OCI-LY3 (cell line): ENCODE results near the gene ACBD7.

Experiments
- H2AFZ ChIP-seq: fragments of 200-600, 300-600 bp; shearing (Covaris generic); 2 replicates; pipeline ENCODE4 v1.6.0; 2014; ENCODE audit warnings: antibody characterized with exemption, low read depth, low read length
- H3K27ac ChIP-seq: fragments of 200-600, 300-600 bp; sonication (generic); 2 replicates; pipeline ENCODE4 v1.5.1; 2014; ENCODE audit warnings: mild to moderate bottlenecking, low read length, moderate library complexity, mixed read lengths
- H3K27me3 ChIP-seq: fragments of 200-600, 300-600 bp; sonication (generic); 2 replicates; pipeline ENCODE4 v1.6.1; 2014; ENCODE audit warnings: low read depth, low read length, mixed read lengths
- H3K36me3 ChIP-seq: fragments of 200-600, 300-600 bp; sonication (generic); replicated peaks from 2 replicates; pipeline ENCODE3; 2014; ENCODE audit warnings: low read depth, low read length, mixed read lengths
- H3K4me1 ChIP-seq: fragments of 300-600, 200-600 bp; sonication (generic); 2 replicates; pipeline ENCODE4 v1.6.1; 2014; ENCODE audit warnings: low read length, mixed read lengths
- H3K4me2 ChIP-seq: fragments of 200-600, 300-600 bp; sonication (generic); 2 replicates; pipeline ENCODE4 v1.6.1; 2014; ENCODE audit warnings: low read length, mixed read lengths
- H3K4me3 ChIP-seq: fragments of 300-600, 200-600 bp; sonication (generic); 2 replicates; pipeline ENCODE4 v1.5.1; 2014; ENCODE audit warnings: antibody characterized with exemption, mild to moderate bottlenecking, low read length, moderate library complexity
- H3K79me2 ChIP-seq: fragments of 300-600, 200-600 bp; shearing (Covaris generic); 2 replicates; pipeline ENCODE4 v1.6.1; 2014; ENCODE audit warnings: mild to moderate bottlenecking, low read length, mixed read lengths
- H3K9ac ChIP-seq: fragments of 300-600, 200-600 bp; shearing (Covaris generic); 2 replicates; pipeline ENCODE4 v1.6.0; 2014; ENCODE audit warnings: mild to moderate bottlenecking, low read length, moderate library complexity
- H3K9me3 ChIP-seq: fragments of 200-600, 300-600 bp; shearing (Covaris generic); 2 replicates; pipeline ENCODE4 v1.6.1; 2014; ENCODE audit warnings: low read length, mixed read lengths; ENCODE audit not compliant: insufficient read depth
- H4K20me1 ChIP-seq: fragments of 200-600, 300-600 bp; sonication (generic); 2 replicates; pipeline ENCODE4 v1.6.1; 2016; ENCODE audit warnings: low read length, mixed read lengths; ENCODE audit not compliant: insufficient read depth
- EZH2phosphoT487 ChIP-seq: fragments of 200-600 bp; shearing (Covaris generic); IDR thresholded peaks from 2 replicates; pipeline ENCODE4 v1.6.1; 2018; ENCODE audit warnings: antibody characterized with exemption, mixed run types, low read depth
- TF ChIP-seq, protein P1 (sequence below): fragments of 200-600, 300-600 bp; sonication (generic); IDR thresholded peaks from 2 replicates; pipeline ENCODE4 v1.5.1; 2014; ENCODE audit warnings: antibody characterized with exemption, low read length, low read depth

ACBD7 gene

DNA sequence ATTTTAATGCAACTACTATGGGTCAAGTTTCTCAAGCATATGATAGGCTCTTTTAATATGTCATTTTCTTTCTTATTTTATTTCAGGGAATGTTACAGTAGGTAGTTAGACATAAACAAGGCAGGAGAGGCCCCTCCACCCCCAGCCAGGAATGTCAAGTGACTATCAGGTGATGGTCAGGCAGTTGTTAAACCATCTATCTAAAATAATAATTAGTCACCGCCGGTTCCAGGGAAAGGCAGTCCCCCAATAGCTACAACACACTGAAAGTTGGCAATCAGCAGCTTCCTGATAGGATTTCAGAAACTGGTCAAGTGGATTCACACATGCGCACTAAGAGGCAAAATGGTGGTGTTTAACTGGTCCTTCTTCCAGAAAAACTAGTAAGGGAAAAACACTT is 35.5 kb downstream of the ACBD7 start:
- Histone ChIP-seq H3K4me2 (no peak overlapping the region), H3K36me3 (no peaks in the 10 kb centered on the region), H4K20me1 (no peaks in the 10 kb centered on the region), H2AFZ (no peak overlapping the region), H3K9ac (no peak overlapping the region), H3K4me3 (no peak overlapping the region), H3K27ac (no peak overlapping the region), H3K9me3 (no peaks in the 10 kb centered on the region), H3K27me3 (no peaks in the 10 kb centered on the region), H3K4me1 (no peaks in the 10 kb centered on the region), H3K79me2 (no peaks in the 10 kb centered on the region)
- TF ChIP-seq, protein P1, sequence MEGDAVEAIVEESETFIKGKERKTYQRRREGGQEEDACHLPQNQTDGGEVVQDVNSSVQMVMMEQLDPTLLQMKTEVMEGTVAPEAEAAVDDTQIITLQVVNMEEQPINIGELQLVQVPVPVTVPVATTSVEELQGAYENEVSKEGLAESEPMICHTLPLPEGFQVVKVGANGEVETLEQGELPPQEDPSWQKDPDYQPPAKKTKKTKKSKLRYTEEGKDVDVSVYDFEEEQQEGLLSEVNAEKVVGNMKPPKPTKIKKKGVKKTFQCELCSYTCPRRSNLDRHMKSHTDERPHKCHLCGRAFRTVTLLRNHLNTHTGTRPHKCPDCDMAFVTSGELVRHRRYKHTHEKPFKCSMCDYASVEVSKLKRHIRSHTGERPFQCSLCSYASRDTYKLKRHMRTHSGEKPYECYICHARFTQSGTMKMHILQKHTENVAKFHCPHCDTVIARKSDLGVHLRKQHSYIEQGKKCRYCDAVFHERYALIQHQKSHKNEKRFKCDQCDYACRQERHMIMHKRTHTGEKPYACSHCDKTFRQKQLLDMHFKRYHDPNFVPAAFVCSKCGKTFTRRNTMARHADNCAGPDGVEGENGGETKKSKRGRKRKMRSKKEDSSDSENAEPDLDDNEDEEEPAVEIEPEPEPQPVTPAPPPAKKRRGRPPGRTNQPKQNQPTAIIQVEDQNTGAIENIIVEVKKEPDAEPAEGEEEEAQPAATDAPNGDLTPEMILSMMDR, result no peak
- no peak for TF ChIP-seq EZH2phosphoT487

DNA sequence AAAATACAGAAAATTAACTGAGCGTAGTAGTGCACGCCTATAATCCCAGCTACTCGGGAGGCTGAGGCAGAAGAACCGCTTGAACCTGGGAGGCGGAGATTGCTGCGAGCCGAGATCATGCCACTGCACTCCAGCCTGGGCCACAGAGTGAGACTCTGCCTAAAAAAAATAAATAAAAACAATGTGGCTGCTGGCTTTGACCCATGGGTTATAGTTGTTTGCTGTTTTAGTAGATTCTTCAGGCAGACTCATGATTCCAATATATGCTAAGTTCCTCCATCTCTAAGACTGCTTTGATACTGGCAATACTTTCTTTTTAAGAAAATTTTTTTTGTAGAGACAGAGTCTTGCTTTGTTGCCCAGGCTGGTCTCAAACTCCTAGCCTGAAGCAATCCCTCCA is 36.5 kb downstream of the ACBD7 start:
- TF ChIP-seq EZH2phosphoT487, result no peak
- TF ChIP-seq, protein P1, result no peak
- Histone ChIP-seq H3K4me2 (no peak overlapping the region), H3K9me3 (no peaks in the 10 kb centered on the region), H4K20me1 (no peaks in the 10 kb centered on the region), H3K4me1 (no peaks in the 10 kb centered on the region), H3K27me3 (no peaks in the 10 kb centered on the region), H3K27ac (no peak overlapping the region), H3K4me3 (no peak overlapping the region), H2AFZ (no peak overlapping the region), H3K79me2 (no peaks in the 10 kb centered on the region), H3K9ac (no peak overlapping the region), H3K36me3 (no peaks in the 10 kb centered on the region)

DNA sequence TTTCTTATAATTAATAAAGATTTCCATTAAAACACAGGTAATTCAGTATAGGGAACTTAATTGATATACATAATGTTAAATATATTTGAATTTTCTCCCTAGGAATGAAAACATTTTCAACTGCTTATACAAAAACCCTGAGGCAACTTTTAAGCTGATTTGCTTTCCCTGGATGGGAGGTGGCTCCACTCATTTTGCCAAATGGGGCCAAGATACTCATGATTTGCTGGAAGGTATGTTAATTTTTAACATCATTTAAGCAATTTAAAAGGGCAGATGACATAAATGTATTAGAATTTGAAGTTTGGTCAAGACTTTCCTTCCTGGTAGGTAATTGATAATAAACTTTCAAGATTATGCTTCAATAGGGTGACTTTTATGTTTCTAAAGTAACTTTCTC is 39.0 kb downstream of the ACBD7 start:
- Histone ChIP-seq H3K9ac (no peak overlapping the region), H3K79me2 (no peaks in the 10 kb centered on the region), H4K20me1 (no peaks in the 10 kb centered on the region), H3K27me3 (no peaks in the 10 kb centered on the region), H3K27ac (no peak overlapping the region), H2AFZ (no peak overlapping the region), H3K4me2 (no peak overlapping the region), H3K9me3 (no peaks in the 10 kb centered on the region), H3K36me3 (no peaks in the 10 kb centered on the region), H3K4me3 (no peak overlapping the region), H3K4me1 (no peaks in the 10 kb centered on the region)
- TF ChIP-seq, protein P1, result no peak
- TF ChIP-seq EZH2phosphoT487, result no peak

DNA sequence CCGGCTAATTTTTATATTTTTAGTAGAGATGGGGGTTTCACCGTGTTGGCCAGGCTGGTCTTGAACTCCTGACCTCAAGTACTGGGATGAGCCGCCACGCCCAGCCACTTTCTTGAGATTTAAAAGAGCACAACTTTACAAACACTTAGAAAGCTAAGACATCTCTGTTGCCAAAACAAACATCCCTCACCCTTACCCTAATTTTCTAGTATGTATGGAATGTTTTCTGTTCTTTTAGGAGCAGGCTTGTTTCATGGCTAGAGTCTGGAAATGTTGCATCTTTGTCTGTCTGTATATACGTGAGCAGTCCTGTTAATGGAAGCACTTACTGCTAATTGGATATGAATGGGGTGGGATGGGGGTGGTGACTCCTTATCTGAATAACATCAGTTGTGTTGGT is 42.0 kb downstream of the ACBD7 start:
- Histone ChIP-seq H4K20me1 (no peaks in the 10 kb centered on the region), H3K36me3 (no peaks in the 10 kb centered on the region), H3K79me2 (no peaks in the 10 kb centered on the region), H3K9ac (no peak overlapping the region), H2AFZ (no peak overlapping the region), H3K27me3 (no peaks in the 10 kb centered on the region), H3K4me1 (no peaks in the 10 kb centered on the region), H3K9me3 (no peaks in the 10 kb centered on the region), H3K4me2 (no peak overlapping the region), H3K4me3 (no peak overlapping the region), H3K27ac (no peak overlapping the region)
- TF ChIP-seq, protein P1, result no peak
- TF ChIP-seq EZH2phosphoT487, result no peak
